Osteoblast (primary cell): ENCODE data around the gene TIAM2. TPM values are rescaled to one million over a fixed set of nuclear protein-coding genes. Genes with fewer than 3 reads are reported as not detected.

ENCODE experiments used
- DNase-seq: peaks from one replicate; pipeline ENCODE4 v3.0.0; 2011; ENCODE audit warnings: low spot score, mixed read lengths; ENCODE audit not compliant: insufficient read length; ENCODE audit errors: missing footprints
- H2AFZ ChIP-seq: 2 replicates; pipeline ENCODE4 v1.6.0; 2011; ENCODE audit warnings: mild to moderate bottlenecking, low read length
- H3K27ac ChIP-seq: 2 replicates; pipeline ENCODE4 v1.5.1; 2011; ENCODE audit warnings: mild to moderate bottlenecking, low read depth, low read length, moderate library complexity
- H3K27me3 ChIP-seq: 2 replicates; pipeline ENCODE4 v1.6.0; 2012; ENCODE audit warnings: mild to moderate bottlenecking, control low read depth, inconsistent platforms, low read length, moderate library complexity; ENCODE audit not compliant: insufficient read depth
- H3K36me3 ChIP-seq: 2 replicates; pipeline ENCODE4 v1.5.1; 2011; ENCODE audit warnings: mild to moderate bottlenecking, low read length, control low read depth, moderate library complexity; ENCODE audit not compliant: insufficient read depth
- H3K4me1 ChIP-seq: 2 replicates; pipeline ENCODE4 v1.5.1; 2011; ENCODE audit warnings: mild to moderate bottlenecking, low read length, control low read depth, moderate library complexity; ENCODE audit not compliant: insufficient read depth
- H3K4me2 ChIP-seq: 2 replicates; pipeline ENCODE4 v1.6.0; 2011; ENCODE audit warnings: mild to moderate bottlenecking, low read length; ENCODE audit not compliant: insufficient read depth
- H3K4me3 ChIP-seq: fragments of 200-600 bp; sonication (generic); 3 replicates; pipeline ENCODE4 v1.5.1; 2012; ENCODE audit warnings: mild to moderate bottlenecking, low read length, inconsistent platforms; ENCODE audit not compliant: insufficient read depth
- H3K79me2 ChIP-seq: 2 replicates; pipeline ENCODE4 v1.6.0; 2012; ENCODE audit warnings: mild to moderate bottlenecking, low read length, control low read depth, inconsistent platforms; ENCODE audit not compliant: insufficient read depth
- H3K9me3 ChIP-seq: 2 replicates; pipeline ENCODE4 v1.5.1; 2011; ENCODE audit warnings: low read depth, low read length, control low read depth
- H4K20me1 ChIP-seq: 2 replicates; pipeline ENCODE4 v1.6.0; 2012; ENCODE audit warnings: mild to moderate bottlenecking, low read length, control low read depth; ENCODE audit not compliant: insufficient read depth
- CTCF ChIP-seq: IDR thresholded peaks from 2 replicates; pipeline ENCODE4 v1.5.1; 2011; ENCODE audit warnings: mild to moderate bottlenecking, low read depth, low read length, moderate library complexity; ENCODE audit errors: extremely low read depth
- total RNA-seq: library from RNA; depleted of rRNA; stranded (reverse); fragments of >200 nt; gene quantifications from 2 replicates; pipeline ENCODE4 v1.2.3, GENCODE V29; 2012

The TIAM2 gene
- total RNA-seq, 1 donor: 31.8 TPM

GRCh38 chr6:155142168-155143028 is 147.3 kb downstream of the TIAM2 start:
- DNase-seq: no peak
- Histone ChIP-seq H3K4me3 (peak overlapping the region; percentile 62), H3K9me3 (no peaks in the 10 kb centered on the region)

GRCh38 chr6:155143029-155143577 is 148.0 kb downstream of the TIAM2 start:
- peak overlapping the region; percentile 92 for H3K4me2 ChIP-seq
- peak overlapping the region; percentile 62 for H3K4me3 ChIP-seq
- H3K4me1 ChIP-seq: peaks cover 42% of the 10 kb centered on the region
- TF ChIP-seq CTCF: no peak
- H3K36me3 ChIP-seq: peaks cover 22% of the 10 kb centered on the region
- H3K27me3 ChIP-seq: no peaks in the 10 kb centered on the region
- peak overlapping the region; percentile 67 for H2AFZ ChIP-seq
- peaks cover 60% of the 10 kb centered on the region for H3K79me2 ChIP-seq
- H3K27ac ChIP-seq: peak overlapping the region; percentile 77
- no peaks in the 10 kb centered on the region for H3K9me3 ChIP-seq
- no peaks in the 10 kb centered on the region for H4K20me1 ChIP-seq
- DNase-seq: no peak

More at GRCh38 chr6:155142168-155143028, 147.3 kb downstream of the TIAM2 start:
- Histone ChIP-seq H3K27ac (peak overlapping the region; percentile 77), H3K4me1 (peaks cover 42% of the 10 kb centered on the region), H3K4me2 (peak overlapping the region; percentile 92), H3K36me3 (peaks cover 21% of the 10 kb centered on the region), H3K79me2 (peaks cover 56% of the 10 kb centered on the region), H3K27me3 (no peaks in the 10 kb centered on the region), H2AFZ (peak overlapping the region; percentile 66), H4K20me1 (no peaks in the 10 kb centered on the region)
- no peak for TF ChIP-seq CTCF

- Histone ChIP-seq H3K27me3 (no peaks in the 10 kb centered on the region), H3K36me3 (peaks cover 25% of the 10 kb centered on the region), H3K4me1 (peaks cover 42% of the 10 kb centered on the region), H3K4me3 (peak overlapping the region; percentile 62), H3K79me2 (peaks cover 61% of the 10 kb centered on the region), H3K27ac (peak overlapping the region; percentile 77), H3K9me3 (no peaks in the 10 kb centered on the region), H3K4me2 (peak overlapping the region; percentile 92), H4K20me1 (no peaks in the 10 kb centered on the region), H2AFZ (peak overlapping the region; percentile 67)
- no peak for TF ChIP-seq CTCF
- DNase-seq: no peak
Measured at GRCh38 chr6:155143578-155144106, 148.5 kb downstream of the TIAM2 start.

GRCh38 chr6:155146205-155146604 is 151.1 kb downstream of the TIAM2 start:
- H3K36me3 ChIP-seq: peaks cover 25% of the 10 kb centered on the region
- H3K4me2 ChIP-seq: no peak overlapping the region
- H3K79me2 ChIP-seq: peaks cover 48% of the 10 kb centered on the region
- no peaks in the 10 kb centered on the region for H3K9me3 ChIP-seq
- H3K4me3 ChIP-seq: no peak overlapping the region
- H3K4me1 ChIP-seq: peaks cover 35% of the 10 kb centered on the region
- no peak overlapping the region for H2AFZ ChIP-seq
- H3K27me3 ChIP-seq: no peaks in the 10 kb centered on the region
- TF ChIP-seq CTCF: no peak
- no peak for DNase-seq
- no peaks in the 10 kb centered on the region for H4K20me1 ChIP-seq
- no peak overlapping the region for H3K27ac ChIP-seq
